Astrocyte (in vitro differentiated cells and primary cell): ENCODE data around the gene BCAN. TPM values are rescaled to one million over a fixed set of nuclear protein-coding genes. Genes with fewer than 3 reads are reported as not detected.
A peak's percentile ranks its signal among the peaks of the same experiment; 100 is the strongest.

Experiments
- DNase-seq: peaks from one replicate; pipeline ENCODE4 v3.0.0-alpha.2; 2010; ENCODE audit warnings: low read depth
- FAIRE-seq: peaks from 2 replicates; lab custom pipeline; 2011; peaks lifted over from hg19 to GRCh38; lab: Jason Lieb, UNC
- H2AFZ ChIP-seq: 2 replicates; pipeline ENCODE4 v1.6.0; 2012; ENCODE audit warnings: low read depth, low read length, inconsistent platforms
- H3K27ac ChIP-seq: 2 replicates; pipeline ENCODE4 v1.5.1; 2011; ENCODE audit warnings: low read depth, low read length, inconsistent platforms
- H3K27me3 ChIP-seq: 2 replicates; pipeline ENCODE4 v1.6.0; 2011; ENCODE audit warnings: low read length, inconsistent platforms; ENCODE audit not compliant: insufficient read depth
- H3K36me3 ChIP-seq: 2 replicates; pipeline ENCODE4 v1.5.1; 2011; ENCODE audit warnings: low read length, inconsistent platforms; ENCODE audit not compliant: insufficient read depth
- H3K4me1 ChIP-seq: 2 replicates; pipeline ENCODE4 v1.5.1; 2011; ENCODE audit warnings: low read length, inconsistent platforms; ENCODE audit not compliant: insufficient read depth
- H3K4me2 ChIP-seq: 2 replicates; pipeline ENCODE4 v1.6.0; 2012; ENCODE audit warnings: low read length, inconsistent platforms
- H3K4me3 ChIP-seq: 2 replicates; pipeline ENCODE4 v1.5.1; 2011; ENCODE audit warnings: low read depth, mild to moderate bottlenecking, low read length, inconsistent platforms; ENCODE audit not compliant: insufficient read depth
- H3K79me2 ChIP-seq: 2 replicates; pipeline ENCODE4 v1.6.0; 2012; ENCODE audit warnings: mild to moderate bottlenecking, low read length, inconsistent platforms; ENCODE audit not compliant: insufficient read depth
- H3K9ac ChIP-seq: 2 replicates; pipeline ENCODE4 v1.6.0; 2012; ENCODE audit warnings: mild to moderate bottlenecking, low read length, inconsistent platforms
- H3K9me3 ChIP-seq: 2 replicates; pipeline ENCODE4 v1.5.1; 2012; ENCODE audit warnings: low read depth, mild to moderate bottlenecking, low read length, inconsistent platforms; ENCODE audit not compliant: insufficient read depth
- H4K20me1 ChIP-seq: 2 replicates; pipeline ENCODE4 v1.6.0; 2012; ENCODE audit warnings: low read length, inconsistent platforms; ENCODE audit not compliant: insufficient read depth
- H3K27ac Mint-ChIP-seq: one replicate; pipeline ENCODE4 v1.8.0; 2021; ENCODE audit warnings: mild to moderate bottlenecking, mixed read lengths; ENCODE audit not compliant: unreplicated experiment
- H3K27me3 Mint-ChIP-seq: one replicate; pipeline ENCODE4 v1.8.0; 2021; ENCODE audit warnings: low read depth, mixed read lengths; ENCODE audit not compliant: unreplicated experiment
- H3K36me3 Mint-ChIP-seq: one replicate; pipeline ENCODE4 v1.8.0; 2021; ENCODE audit warnings: low read depth, mixed read lengths; ENCODE audit not compliant: unreplicated experiment
- H3K4me1 Mint-ChIP-seq: one replicate; pipeline ENCODE4 v1.8.0; 2021; ENCODE audit warnings: low read depth, mixed read lengths; ENCODE audit not compliant: unreplicated experiment
- H3K4me3 Mint-ChIP-seq: one replicate; pipeline ENCODE4 v1.8.0; 2021; ENCODE audit warnings: mild to moderate bottlenecking, moderate library complexity, mixed read lengths; ENCODE audit not compliant: unreplicated experiment
- H3K9me3 Mint-ChIP-seq: one replicate; pipeline ENCODE4 v1.8.0; 2021; ENCODE audit warnings: mild to moderate bottlenecking, mixed read lengths; ENCODE audit not compliant: unreplicated experiment
- EZH2 ChIP-seq: IDR thresholded peaks from 2 replicates; pipeline ENCODE4 v1.6.1; 2012; ENCODE audit warnings: mild to moderate bottlenecking, low read length, inconsistent platforms; ENCODE audit not compliant: insufficient read depth
- total RNA-seq: library from RNA; stranded (reverse); gene quantifications from 2 replicates; pipeline ENCODE4 v1.2.1, GENCODE V29; 2021
- TF ChIP-seq, protein P1 (sequence below): IDR thresholded peaks from 2 replicates; pipeline ENCODE4 v1.5.1; 2011; ENCODE audit warnings: low read depth, mild to moderate bottlenecking, inconsistent platforms, low read length, moderate library complexity; ENCODE audit not compliant: insufficient read depth

BCAN gene
- total RNA-seq, 1 donor from 2014 or later: 0.41 TPM

DNA sequence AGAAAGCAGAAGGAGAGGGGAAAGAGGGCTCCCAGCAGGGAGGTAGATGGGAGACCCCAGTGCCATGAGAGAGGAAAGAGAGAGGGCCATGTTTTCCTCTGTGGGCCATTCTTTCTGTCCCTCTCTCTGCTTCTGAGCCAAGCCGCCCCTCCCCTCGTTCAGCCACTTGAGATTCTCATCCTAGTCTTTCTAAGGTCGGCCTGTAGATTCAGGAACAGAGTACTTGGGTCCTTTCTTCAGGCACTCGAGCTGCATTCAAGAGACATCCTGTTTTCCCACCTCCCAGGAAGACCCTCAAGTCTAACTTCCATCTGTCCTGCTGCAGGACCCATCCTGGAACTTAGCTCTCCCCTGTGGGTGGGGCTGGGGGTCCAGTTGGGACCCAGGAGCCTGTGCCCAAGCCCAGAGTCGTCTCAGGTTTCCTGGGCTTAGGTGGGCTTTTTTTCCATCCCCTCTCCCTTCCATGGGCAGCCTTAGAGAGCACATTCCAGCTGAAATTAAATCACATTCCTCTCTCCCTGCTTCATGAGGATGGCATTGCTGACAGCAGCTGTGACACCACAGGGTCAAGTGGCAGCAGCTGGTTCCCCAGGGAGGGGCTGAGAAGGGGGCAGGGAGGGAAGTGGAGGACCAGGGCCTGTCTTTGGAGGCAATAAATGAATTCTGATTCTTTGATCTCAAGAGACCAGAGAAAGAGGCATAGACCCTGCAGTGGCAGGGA lies 22.3 kb downstream of the BCAN start:
- Mint-ChIP-seq H3K4me3 (no peak overlapping the region), H3K36me3 (peaks cover 1% of the 10 kb centered on the region), H3K4me1 (peaks cover 85% of the 10 kb centered on the region), H3K27ac (peak overlapping the region; percentile 88), H3K27me3 (no peaks in the 10 kb centered on the region), H3K9me3 (no peaks in the 10 kb centered on the region)
- TF ChIP-seq, protein P1, sequence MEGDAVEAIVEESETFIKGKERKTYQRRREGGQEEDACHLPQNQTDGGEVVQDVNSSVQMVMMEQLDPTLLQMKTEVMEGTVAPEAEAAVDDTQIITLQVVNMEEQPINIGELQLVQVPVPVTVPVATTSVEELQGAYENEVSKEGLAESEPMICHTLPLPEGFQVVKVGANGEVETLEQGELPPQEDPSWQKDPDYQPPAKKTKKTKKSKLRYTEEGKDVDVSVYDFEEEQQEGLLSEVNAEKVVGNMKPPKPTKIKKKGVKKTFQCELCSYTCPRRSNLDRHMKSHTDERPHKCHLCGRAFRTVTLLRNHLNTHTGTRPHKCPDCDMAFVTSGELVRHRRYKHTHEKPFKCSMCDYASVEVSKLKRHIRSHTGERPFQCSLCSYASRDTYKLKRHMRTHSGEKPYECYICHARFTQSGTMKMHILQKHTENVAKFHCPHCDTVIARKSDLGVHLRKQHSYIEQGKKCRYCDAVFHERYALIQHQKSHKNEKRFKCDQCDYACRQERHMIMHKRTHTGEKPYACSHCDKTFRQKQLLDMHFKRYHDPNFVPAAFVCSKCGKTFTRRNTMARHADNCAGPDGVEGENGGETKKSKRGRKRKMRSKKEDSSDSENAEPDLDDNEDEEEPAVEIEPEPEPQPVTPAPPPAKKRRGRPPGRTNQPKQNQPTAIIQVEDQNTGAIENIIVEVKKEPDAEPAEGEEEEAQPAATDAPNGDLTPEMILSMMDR: no peak
- TF ChIP-seq EZH2: no peak
- Histone ChIP-seq H3K36me3 (no peaks in the 10 kb centered on the region), H3K4me3 (peak overlapping the region; percentile 25), H3K9ac (peak overlapping the region; percentile 44), H2AFZ (peak overlapping the region; percentile 27), H4K20me1 (no peaks in the 10 kb centered on the region), H3K27me3 (no peaks in the 10 kb centered on the region), H3K4me1 (peaks cover 70% of the 10 kb centered on the region), H3K79me2 (no peaks in the 10 kb centered on the region), H3K4me2 (peak overlapping the region; percentile 68), H3K27ac (peak overlapping the region; percentile 6), H3K9me3 (no peaks in the 10 kb centered on the region)
- no peak for DNase-seq
- FAIRE-seq: no peak

DNA sequence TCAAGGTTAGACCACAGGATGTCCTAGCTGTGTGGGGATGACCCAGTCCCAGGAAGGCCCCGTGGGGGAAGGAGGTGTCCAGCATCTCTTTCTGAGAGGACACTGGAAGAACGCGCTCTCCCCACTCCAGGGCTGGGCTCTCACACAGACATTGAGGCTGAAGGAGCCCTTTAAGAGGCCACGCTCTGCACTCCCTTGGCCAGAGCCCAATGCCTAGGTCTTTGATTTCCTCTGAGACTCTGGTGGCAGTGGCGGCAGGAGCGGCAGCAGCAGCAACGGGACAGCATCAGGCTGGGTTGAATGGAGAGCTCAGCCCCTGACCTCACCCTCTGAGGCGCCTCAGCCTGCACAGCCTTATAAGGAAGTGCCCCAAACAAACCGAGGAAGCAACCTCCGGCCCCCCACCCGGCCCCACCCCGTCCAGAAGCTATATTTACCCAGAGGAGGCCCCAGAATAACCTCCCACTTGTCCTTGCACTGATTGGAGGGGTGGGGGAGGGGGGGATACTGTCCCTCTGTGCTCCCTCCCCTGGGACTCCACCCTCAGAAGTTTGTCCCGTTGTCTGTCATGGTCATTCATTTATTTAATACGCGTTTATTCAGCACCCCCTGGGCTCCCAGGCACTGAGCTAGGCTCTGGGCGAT lies 23.0 kb downstream of the BCAN start:
- no peak overlapping the region for H3K4me3 Mint-ChIP-seq
- Histone ChIP-seq H3K4me1 (peaks cover 63% of the 10 kb centered on the region), H3K9ac (peak overlapping the region; percentile 44), H3K27me3 (no peaks in the 10 kb centered on the region), H3K79me2 (no peaks in the 10 kb centered on the region), H3K9me3 (no peaks in the 10 kb centered on the region), H3K36me3 (no peaks in the 10 kb centered on the region), H2AFZ (peak overlapping the region; percentile 27), H4K20me1 (no peaks in the 10 kb centered on the region), H3K4me2 (peak overlapping the region; percentile 68), H3K4me3 (peak overlapping the region; percentile 25), H3K27ac (no peak overlapping the region)
- FAIRE-seq: no peak
- TF ChIP-seq, protein P1: no peak
- TF ChIP-seq EZH2: no peak
- H3K36me3 Mint-ChIP-seq: peaks cover 1% of the 10 kb centered on the region
- peaks cover 85% of the 10 kb centered on the region for H3K4me1 Mint-ChIP-seq
- peak overlapping the region; percentile 88 for H3K27ac Mint-ChIP-seq
- DNase-seq: no peak
- H3K27me3 Mint-ChIP-seq: no peaks in the 10 kb centered on the region
- H3K9me3 Mint-ChIP-seq: no peaks in the 10 kb centered on the region
